Mesendoderm (in vitro differentiated cells): ENCODE results near the gene CGNL1.

ENCODE experiments used
- DNase-seq: peaks from one replicate; pipeline ENCODE4 v3.0.0; 2013
- H2AK5ac ChIP-seq: 2 replicates; pipeline ENCODE4 v1.6.1; 2013; ENCODE audit warnings: low read length, inconsistent platforms
- H2BK120ac ChIP-seq: 2 replicates; pipeline ENCODE4 v1.6.1; 2013; ENCODE audit warnings: low read depth, mild to moderate bottlenecking, low read length, moderate library complexity, mixed read lengths
- H2BK15ac ChIP-seq: replicated peaks from 2 replicates; pipeline ENCODE4 v1.6.1; 2013; ENCODE audit warnings: low read depth, mild to moderate bottlenecking, moderate library complexity
- H2BK5ac ChIP-seq: 2 replicates; pipeline ENCODE4 v1.6.1; 2013; ENCODE audit warnings: low read length, inconsistent platforms
- H3K18ac ChIP-seq: 2 replicates; pipeline ENCODE4 v1.6.1; 2013; ENCODE audit warnings: mild to moderate bottlenecking, low read length, mixed read lengths
- H3K23ac ChIP-seq: one replicate; pipeline ENCODE4 v1.6.1; 2013; ENCODE audit warnings: low read length
- H3K27ac ChIP-seq: 2 replicates; pipeline ENCODE4 v1.5.1; 2013; ENCODE audit warnings: low read depth, mild to moderate bottlenecking, inconsistent platforms, low read length, moderate library complexity
- H3K27me3 ChIP-seq: 2 replicates; pipeline ENCODE4 v1.6.1; 2013; ENCODE audit warnings: low read length, control low read depth, mild to moderate bottlenecking, inconsistent platforms; ENCODE audit not compliant: insufficient read depth, poor library complexity
- H3K36me3 ChIP-seq: 2 replicates; pipeline ENCODE4 v1.6.1; 2013; ENCODE audit warnings: low read length, inconsistent platforms; ENCODE audit not compliant: control insufficient read depth, insufficient read depth
- H3K4ac ChIP-seq: one replicate; pipeline ENCODE4 v1.6.1; 2013; ENCODE audit warnings: low read depth, mild to moderate bottlenecking, low read length, moderate library complexity
- H3K4me1 ChIP-seq: 2 replicates; pipeline ENCODE4 v1.6.1; 2013; ENCODE audit warnings: low read depth, low read length, inconsistent platforms; ENCODE audit not compliant: control insufficient read depth
- H3K4me2 ChIP-seq: 2 replicates; pipeline ENCODE4 v1.6.1; 2013; ENCODE audit warnings: low read length
- H3K4me3 ChIP-seq: 2 replicates; pipeline ENCODE4 v1.5.1; 2013; ENCODE audit warnings: mild to moderate bottlenecking, low read length
- H3K56ac ChIP-seq: one replicate; pipeline ENCODE4 v1.6.1; 2013; ENCODE audit warnings: low read length
- H3K79me1 ChIP-seq: 2 replicates; pipeline ENCODE4 v1.6.1; 2013; ENCODE audit warnings: low read length, inconsistent platforms
- H3K79me2 ChIP-seq: 2 replicates; pipeline ENCODE4 v1.6.1; 2013; ENCODE audit warnings: mild to moderate bottlenecking, low read length; ENCODE audit not compliant: control insufficient read depth, insufficient read depth
- H3K9ac ChIP-seq: 2 replicates; pipeline ENCODE4 v1.6.1; 2013; ENCODE audit warnings: low read length, inconsistent platforms
- H4K5ac ChIP-seq: one replicate; pipeline ENCODE4 v1.6.1; 2013; ENCODE audit warnings: low read length
- H4K8ac ChIP-seq: one replicate; pipeline ENCODE4 v1.6.1; 2013; ENCODE audit warnings: low read depth, mild to moderate bottlenecking, control low read depth, low read length, moderate library complexity
- WGBS: extraction: QIAGEN DNeasy Blood & Tissue Kit; methylation state at CpG from one replicate; pipeline ENCODE4 v1.1.7; 2013; ENCODE audit warnings: low lambda C conversion rate, missing lambda C conversion rate; ENCODE audit not compliant: insufficient coverage; ENCODE audit errors: extremely low coverage; 5-methylcytosine and 5-hydroxymethylcytosine counted together

The CGNL1 gene

GRCh38 chr15:57589281-57589680 is 213.0 kb downstream of the CGNL1 start:
- DNase-seq: no peak
- no CpG with 5 or more reads among the region's 1 CpG for WGBS
- no peak overlapping the region for H2BK120ac ChIP-seq

DNA sequence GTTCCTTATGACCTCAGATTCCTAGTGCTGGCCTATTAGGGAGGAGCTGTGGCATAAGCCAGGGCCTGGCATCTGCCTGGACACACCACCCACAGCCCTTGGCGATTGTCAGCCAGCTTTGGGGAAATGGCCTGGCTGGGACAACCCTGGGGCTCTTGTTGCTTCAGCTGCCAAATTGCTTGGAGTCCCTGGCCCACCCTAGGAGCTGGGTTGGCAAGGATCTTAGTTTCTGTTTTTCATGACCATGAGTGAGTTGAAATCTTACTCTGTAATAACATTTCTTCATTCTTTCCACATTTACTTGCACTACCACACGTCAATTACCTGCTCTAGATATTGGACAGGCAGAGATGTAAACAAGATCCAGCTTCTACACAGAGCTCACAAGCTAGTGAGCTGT is 213.4 kb downstream of the CGNL1 start:
- Histone ChIP-seq H2AK5ac (no peak overlapping the region), H4K5ac (no peak overlapping the region), H2BK120ac (no peak overlapping the region), H3K27me3 (no peaks in the 10 kb centered on the region), H3K9ac (no peak overlapping the region), H2BK5ac (no peak overlapping the region), H3K4ac (no peak overlapping the region), H3K56ac (no peak overlapping the region), H3K79me1 (no peaks in the 10 kb centered on the region), H3K4me1 (no peaks in the 10 kb centered on the region), H3K23ac (no peak overlapping the region), H4K8ac (no peak overlapping the region), H3K36me3 (no peaks in the 10 kb centered on the region), H3K4me3 (no peak overlapping the region), H3K79me2 (no peaks in the 10 kb centered on the region), H3K4me2 (no peak overlapping the region), H3K18ac (no peak overlapping the region), H3K27ac (no peak overlapping the region), H2BK15ac (no peak overlapping the region)
- no peak for DNase-seq
- no CpG with 5 or more reads among the region's 2 CpGs for WGBS

More at GRCh38 chr15:57589281-57589680, 213.0 kb downstream of the CGNL1 start:
- no peak overlapping the region for H3K9ac ChIP-seq
- no peaks in the 10 kb centered on the region for H3K36me3 ChIP-seq
- H2AK5ac ChIP-seq: no peak overlapping the region
- no peak overlapping the region for H3K18ac ChIP-seq
- no peaks in the 10 kb centered on the region for H3K79me2 ChIP-seq
- no peak overlapping the region for H4K5ac ChIP-seq
- no peak overlapping the region for H3K56ac ChIP-seq
- no peak overlapping the region for H3K4ac ChIP-seq
- H3K23ac ChIP-seq: no peak overlapping the region
- H3K4me2 ChIP-seq: no peak overlapping the region
- H3K27me3 ChIP-seq: no peaks in the 10 kb centered on the region
- H2BK15ac ChIP-seq: no peak overlapping the region
- no peaks in the 10 kb centered on the region for H3K4me1 ChIP-seq
- no peak overlapping the region for H3K4me3 ChIP-seq
- H2BK5ac ChIP-seq: no peak overlapping the region
- H4K8ac ChIP-seq: no peak overlapping the region
- no peaks in the 10 kb centered on the region for H3K79me1 ChIP-seq
- H3K27ac ChIP-seq: no peak overlapping the region

DNA sequence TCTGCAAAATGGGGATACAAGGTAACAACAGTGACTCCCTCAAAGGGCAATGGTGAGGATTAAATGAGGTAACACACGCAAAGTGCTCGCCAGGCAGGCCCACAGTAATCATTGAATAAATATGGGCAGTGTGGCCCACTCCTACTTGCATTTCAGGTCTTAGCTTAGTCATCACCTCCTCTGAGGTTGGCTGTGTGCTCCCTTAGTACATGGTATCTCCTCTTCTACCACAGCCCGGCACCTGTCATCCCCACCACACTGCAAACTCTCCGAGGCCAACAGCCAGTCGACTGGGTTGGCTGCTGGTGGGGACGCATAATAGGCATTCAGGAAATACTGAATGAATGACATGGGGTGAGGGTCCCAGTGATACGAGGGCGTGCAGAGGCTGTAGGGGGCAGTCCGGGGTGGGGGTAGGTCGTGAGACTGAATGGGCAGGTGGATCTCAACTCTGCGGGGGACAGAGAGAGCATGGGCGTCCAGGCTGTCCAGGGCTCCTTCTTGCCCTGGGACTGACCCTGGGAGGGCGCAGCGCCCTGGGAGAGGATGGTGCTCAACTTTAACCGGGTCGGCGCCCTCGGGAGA is 215.0 kb downstream of the CGNL1 start:
- H3K79me1 ChIP-seq: no peaks in the 10 kb centered on the region
- H3K36me3 ChIP-seq: no peaks in the 10 kb centered on the region
- peak; percentile 3 for DNase-seq
- no peak overlapping the region for H4K8ac ChIP-seq
- H2BK15ac ChIP-seq: no peak overlapping the region
- no CpG with 5 or more reads among the region's 18 CpGs for WGBS
- no peak overlapping the region for H2BK5ac ChIP-seq
- no peak overlapping the region for H4K5ac ChIP-seq
- H3K4me2 ChIP-seq: peak overlapping the region; percentile 29
- H3K4me3 ChIP-seq: no peak overlapping the region
- no peak overlapping the region for H3K18ac ChIP-seq
- no peak overlapping the region for H3K23ac ChIP-seq
- peak overlapping the region; percentile 49 for H3K56ac ChIP-seq
- H3K79me2 ChIP-seq: no peaks in the 10 kb centered on the region
- H3K4ac ChIP-seq: no peak overlapping the region
- H3K4me1 ChIP-seq: no peaks in the 10 kb centered on the region
- H3K27me3 ChIP-seq: no peaks in the 10 kb centered on the region
- no peak overlapping the region for H2AK5ac ChIP-seq
- peak overlapping the region; percentile 2 for H3K9ac ChIP-seq
- no peak overlapping the region for H2BK120ac ChIP-seq
- no peak overlapping the region for H3K27ac ChIP-seq

DNA sequence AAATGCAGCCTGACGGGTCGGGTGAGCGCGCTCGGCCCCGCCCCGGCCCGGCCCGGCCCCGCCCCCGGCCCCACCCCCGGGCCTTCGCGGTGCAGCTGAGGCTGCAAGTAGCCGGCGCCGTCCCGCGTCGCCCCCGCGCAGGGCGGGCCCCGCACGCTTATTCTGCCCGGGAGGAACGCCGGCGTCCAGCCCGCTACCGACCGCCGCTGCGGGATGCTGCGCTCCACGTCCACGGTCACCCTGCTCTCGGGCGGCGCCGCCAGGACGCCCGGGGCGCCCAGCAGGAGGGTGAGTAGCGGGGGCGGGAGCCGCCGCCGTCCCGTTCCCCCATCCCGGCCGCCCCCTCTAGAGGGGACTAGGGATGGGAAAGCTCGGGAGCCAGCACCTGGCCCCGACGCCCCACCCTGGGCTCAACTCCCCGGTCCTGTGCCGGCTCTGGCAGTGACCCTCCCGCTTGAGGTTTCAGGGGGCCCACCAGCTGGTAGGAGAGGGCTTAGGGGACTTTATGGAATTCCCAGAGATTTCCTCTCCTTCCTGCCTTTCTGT is 215.6 kb downstream of the CGNL1 start, which contains the start of gene MYZAP:
MYZAP (plus strand) TSS at position 83 of the 546 bp plus-strand sequence; CDS start at position 214, 131 bp downstream.
- Histone ChIP-seq H3K4ac (no peak within 1 kb of the TSS), H3K4me3 (peak within 1 kb of the TSS; percentile 29), H4K5ac (no peak within 1 kb of the TSS), H3K23ac (no peak within 1 kb of the TSS), H3K27me3 (no peaks in the 10 kb centered on the region), H3K18ac (no peak within 1 kb of the TSS), H3K4me1 (no peaks in the 10 kb centered on the region), H3K36me3 (no peaks in the 10 kb centered on the region), H4K8ac (no peak within 1 kb of the TSS), H2BK5ac (no peak within 1 kb of the TSS), H3K9ac (peak within 1 kb of the TSS; percentile 42), H3K27ac (no peak within 1 kb of the TSS), H2BK120ac (no peak within 1 kb of the TSS), H3K79me2 (no peaks in the 10 kb centered on the region), H3K56ac (peak within 1 kb of the TSS; percentile 79), H3K4me2 (peak within 1 kb of the TSS; percentile 41), H2AK5ac (no peak within 1 kb of the TSS), H2BK15ac (no peak within 1 kb of the TSS), H3K79me1 (no peaks in the 10 kb centered on the region)
- WGBS: no CpG with 5 or more reads among the region's 58 CpGs
- peak; percentile 18 for DNase-seq

DNA sequence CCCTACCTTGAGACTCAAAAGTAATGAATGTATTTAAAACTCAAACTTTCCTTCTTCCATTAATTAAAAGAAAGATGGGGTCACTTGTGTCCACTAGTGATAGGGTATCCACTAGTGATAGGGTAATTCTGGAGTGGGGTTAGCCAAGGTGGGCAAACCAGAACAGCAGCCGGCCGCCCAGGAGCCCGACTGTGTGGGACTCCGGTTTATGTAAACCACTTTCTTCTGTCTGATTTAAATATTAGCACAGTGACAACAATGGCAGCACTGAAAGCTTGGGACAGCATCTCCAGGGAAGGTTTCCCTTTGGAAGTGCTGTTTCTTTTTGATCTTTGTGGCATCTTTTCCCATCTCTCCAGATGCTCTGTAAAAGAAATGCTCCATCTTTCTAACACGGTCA is 216.1 kb downstream of the CGNL1 start:
- H3K27ac ChIP-seq: no peak overlapping the region
- no peak overlapping the region for H3K23ac ChIP-seq
- H3K4me1 ChIP-seq: no peaks in the 10 kb centered on the region
- H3K18ac ChIP-seq: no peak overlapping the region
- no CpG with 5 or more reads among the region's 5 CpGs for WGBS
- H3K4me2 ChIP-seq: no peak overlapping the region
- no peaks in the 10 kb centered on the region for H3K36me3 ChIP-seq
- H3K9ac ChIP-seq: no peak overlapping the region
- no peak for DNase-seq
- no peaks in the 10 kb centered on the region for H3K79me2 ChIP-seq
- H3K79me1 ChIP-seq: no peaks in the 10 kb centered on the region
- no peaks in the 10 kb centered on the region for H3K27me3 ChIP-seq
- H2AK5ac ChIP-seq: no peak overlapping the region
- no peak overlapping the region for H3K56ac ChIP-seq
- H2BK120ac ChIP-seq: no peak overlapping the region
- no peak overlapping the region for H3K4me3 ChIP-seq
- H2BK15ac ChIP-seq: no peak overlapping the region
- H2BK5ac ChIP-seq: no peak overlapping the region
- no peak overlapping the region for H4K5ac ChIP-seq
- no peak overlapping the region for H3K4ac ChIP-seq
- no peak overlapping the region for H4K8ac ChIP-seq
